Natural killer cell (primary cell): ENCODE results near the gene RXRB. TPM values are rescaled to one million over a fixed set of nuclear protein-coding genes. Genes with fewer than 3 reads are reported as not detected.
"Not testable (repeated sequence)": the region's sequence is repeated elsewhere in the genome, so short reads cannot be mapped to it uniquely, and the experiment has no call there.

Source experiments
- ATAC-seq, 3 donors: fragments of 150-1000 bp in 2 of 3; fragments of 200-7000 bp in 1 of 3; cut with Tn5 transposase; 1 replicate in 1 of 3; 2 replicates in 2 of 3; pipeline ENCODE4 v1.10.0; 2021; ENCODE audit warnings: mild to moderate bottlenecking in 2 of 3, moderate library complexity in 2 of 3
- DNase-seq, 2 donors: peaks; one replicate each; pipeline versions ENCODE4 v3.0.0 to v3.0.0-alpha.2; 2013 to 2021; ENCODE audit warnings: mixed read lengths in 1 of 2
- H3K27ac ChIP-seq: one replicate; pipeline ENCODE4 v1.5.1; 2013; ENCODE audit warnings: mild to moderate bottlenecking, low read length
- H3K27me3 ChIP-seq: one replicate; pipeline ENCODE4 v1.6.1; 2013; ENCODE audit warnings: low read length; ENCODE audit not compliant: control insufficient read depth, insufficient read depth
- H3K36me3 ChIP-seq: one replicate; pipeline ENCODE4 v1.6.1; 2013; ENCODE audit warnings: low read length; ENCODE audit not compliant: control insufficient read depth, insufficient read depth
- H3K4me1 ChIP-seq: one replicate; pipeline ENCODE4 v1.6.1; 2013; ENCODE audit warnings: low read length; ENCODE audit not compliant: control insufficient read depth, insufficient read depth
- H3K4me3 ChIP-seq: one replicate; pipeline ENCODE4 v1.5.1; 2013; ENCODE audit warnings: low read length
- H3K9me3 ChIP-seq: one replicate; pipeline ENCODE4 v1.6.1; 2013; ENCODE audit warnings: low read length; ENCODE audit not compliant: control insufficient read depth, insufficient read depth
- H3K27ac Mint-ChIP-seq, 2 donors: one replicate each; pipeline ENCODE4 v1.8.0; 2022; ENCODE audit warnings: mild to moderate bottlenecking in 2 of 2, mixed read lengths in 2 of 2, moderate library complexity in 1 of 2
- H3K27me3 Mint-ChIP-seq, 2 donors: one replicate each; pipeline ENCODE4 v1.8.0; 2022; ENCODE audit warnings: low read depth in 2 of 2, mixed read lengths in 2 of 2
- H3K36me3 Mint-ChIP-seq: one replicate; pipeline ENCODE4 v1.8.0; 2022; ENCODE audit warnings: mixed read lengths
- H3K4me1 Mint-ChIP-seq, 2 donors: one replicate each; pipeline ENCODE4 v1.8.0; 2022; ENCODE audit warnings: mixed read lengths in 2 of 2
- H3K4me3 Mint-ChIP-seq: one replicate; pipeline ENCODE4 v1.8.0; 2022; ENCODE audit warnings: mild to moderate bottlenecking, moderate library complexity, mixed read lengths
- H3K9me3 Mint-ChIP-seq, 2 donors: one replicate each; pipeline ENCODE4 v1.8.0; 2022; ENCODE audit warnings: mixed read lengths in 2 of 2
- CTCF ChIP-seq: fragments of 200-600 bp; IDR thresholded peaks from one replicate; pipeline ENCODE4 v1.8.0; 2022; ENCODE audit warnings: antibody characterized with exemption
- WGBS: methylation state at CpG from one replicate; pipeline ENCODE4 v1.1.7; 2013; ENCODE audit warnings: missing lambda C conversion rate; ENCODE audit not compliant: insufficient coverage; 5-methylcytosine and 5-hydroxymethylcytosine counted together
- intact Hi-C: fragments of 100-400 bp; cut with micrococcal nuclease; formaldehyde crosslinking; loops from one replicate; pipeline ENCODE4 v1.14.2; 2022
- total RNA-seq, 4 donors: library from RNA; stranded (reverse); fragments of 120-200 nt in 1 of 4; gene quantifications; one replicate each; pipeline versions ENCODE4 v1.2.3 to v1.2.4, GENCODE V29; 2013 to 2022

RXRB gene
- total RNA-seq, 3 donors from 2014 or later (not counting 1 experiment from before 2014, with no cell fraction given): 72.3 to 96.4 (median 73.9) TPM

DNA sequence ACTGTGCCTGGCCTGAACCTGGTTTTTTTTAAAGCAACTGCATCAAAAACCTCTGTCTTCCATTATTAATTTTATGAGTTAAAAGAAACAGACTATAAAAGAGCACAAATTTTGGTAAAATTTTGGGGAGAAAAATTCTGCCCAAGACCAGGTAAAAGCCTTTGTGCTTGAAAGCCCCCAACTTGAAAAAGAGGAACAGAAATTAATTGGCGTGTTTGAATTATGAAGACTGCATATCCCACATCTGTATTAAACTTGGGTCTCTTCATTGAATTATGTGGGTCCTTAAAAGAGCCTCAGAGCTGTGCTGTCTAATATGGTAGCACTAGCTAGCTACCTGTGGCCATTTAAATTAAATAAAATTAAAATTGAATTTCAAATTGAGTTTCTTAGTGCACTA lies 49.4 kb downstream of the RXRB start:
- no peaks in the 10 kb centered on the region for H3K4me1 Mint-ChIP-seq
- Histone ChIP-seq H3K36me3 (no peaks in the 10 kb centered on the region), H3K4me1 (no peaks in the 10 kb centered on the region), H3K4me3 (no peak overlapping the region), H3K27ac (no peak overlapping the region), H3K27me3 (no peaks in the 10 kb centered on the region), H3K9me3 (peaks cover 2% of the 10 kb centered on the region)
- no peak for TF ChIP-seq CTCF
- intact Hi-C loops: loop anchor here (10.0 kb wide), 1 partner anchor 46 kb away; no protein-coding TSS in a partner anchor
- no peak overlapping the region for H3K4me3 Mint-ChIP-seq
- no peaks in the 10 kb centered on the region for H3K36me3 Mint-ChIP-seq
- no peak for DNase-seq
- no peak for ATAC-seq
- 67% methylated on average over 1 of the region's 1 CpG for WGBS
- H3K27ac Mint-ChIP-seq: no peak overlapping the region
- peaks cover 12 to 27% of the 10 kb centered on the region in 2 donors for H3K27me3 Mint-ChIP-seq
- peaks cover 3% of the 10 kb centered on the region in 2 donors for H3K9me3 Mint-ChIP-seq

DNA sequence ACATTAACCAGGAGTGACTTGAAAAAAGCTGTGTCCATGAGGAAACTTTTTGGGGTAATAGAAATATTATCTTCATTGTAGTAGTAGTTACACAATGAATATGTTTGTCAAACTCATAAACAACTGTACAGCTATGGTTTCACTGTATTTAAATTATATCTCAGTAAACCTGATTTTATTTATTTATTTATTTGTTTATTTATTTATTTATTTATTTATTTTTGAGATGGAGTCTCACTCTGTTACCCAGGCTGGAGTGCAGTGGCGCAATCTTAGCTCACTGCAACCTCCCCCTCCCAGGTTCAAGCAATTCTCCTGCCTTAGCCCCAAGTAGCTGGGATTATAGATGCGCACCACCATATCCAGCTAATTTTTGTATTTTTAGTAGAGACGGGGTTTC lies 49.9 kb downstream of the RXRB start:
- not testable (repeated sequence) for H3K27ac Mint-ChIP-seq, H3K4me1 Mint-ChIP-seq, H3K4me3 Mint-ChIP-seq, H3K27me3 ChIP-seq, H3K27ac ChIP-seq, H3K4me3 ChIP-seq, H3K4me1 ChIP-seq, H3K36me3 Mint-ChIP-seq, H3K9me3 ChIP-seq, DNase-seq, H3K36me3 ChIP-seq, H3K9me3 Mint-ChIP-seq, ATAC-seq
- H3K27me3 Mint-ChIP-seq: peaks cover 12 to 27% of the 10 kb centered on the region in 2 donors
- WGBS: 92% methylated on average over 3 of the region's 3 CpGs
- intact Hi-C loops: loop anchor here (10.0 kb wide), 1 partner anchor 46 kb away; no protein-coding TSS in a partner anchor

DNA sequence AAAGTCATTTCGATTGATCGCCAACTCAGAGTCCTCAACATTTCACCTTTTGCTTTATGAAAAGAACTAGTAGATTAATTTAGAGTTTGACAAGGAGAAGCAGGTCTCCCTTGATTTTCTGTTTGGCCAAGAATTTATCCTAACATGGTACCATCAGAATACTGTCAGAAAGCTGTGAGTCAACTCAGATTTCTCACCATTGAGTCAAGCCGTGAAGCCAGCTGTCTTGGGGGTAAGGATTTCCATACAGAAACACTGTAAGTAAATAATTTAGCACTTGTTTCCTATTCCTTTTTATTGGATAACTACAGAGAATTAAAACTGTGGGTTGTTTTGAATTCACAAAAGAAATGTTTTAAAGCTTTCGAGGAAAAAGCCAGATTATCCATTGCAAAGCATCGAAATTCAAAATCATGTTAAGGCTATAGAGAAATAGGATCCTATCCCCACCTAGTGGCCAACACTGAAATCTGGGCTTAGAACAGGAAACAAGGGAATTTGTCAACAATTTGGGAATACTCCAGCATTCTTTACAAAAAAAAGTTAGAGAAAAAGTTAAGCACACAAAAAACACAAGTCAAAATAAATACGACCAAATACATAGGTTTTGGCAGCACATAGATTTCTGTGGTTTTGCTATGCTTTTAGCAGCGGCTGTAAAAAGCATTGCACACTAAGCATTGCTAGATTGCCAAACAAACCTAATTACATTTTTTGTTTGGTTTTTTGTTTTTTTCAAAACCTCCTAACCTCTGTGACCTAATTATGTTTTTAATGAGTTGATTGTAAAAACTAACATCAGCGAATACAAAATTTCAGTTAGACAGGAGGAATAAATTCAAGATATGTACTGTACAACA lies 52.4 kb downstream of the RXRB start:
- Mint-ChIP-seq H3K27me3 (peaks cover 12 to 20% of the 10 kb centered on the region in 2 donors), H3K27ac (no peak overlapping the region), H3K4me1 (peaks cover 2 to 5% of the 10 kb centered on the region in 2 donors), H3K4me3 (no peak overlapping the region), H3K9me3 (peaks cover 3% of the 10 kb centered on the region in 2 donors), H3K36me3 (no peaks in the 10 kb centered on the region)
- H3K27ac ChIP-seq: no peak overlapping the region
- H3K4me1 ChIP-seq: peaks cover 3% of the 10 kb centered on the region
- H3K4me3 ChIP-seq: no peak overlapping the region
- DNase-seq (peak in 1 of 2 donors; percentile 54), ATAC-seq (no peak)
- WGBS: 45% methylated on average over 6 of the region's 8 CpGs
- no peaks in the 10 kb centered on the region for H3K36me3 ChIP-seq
- peak; percentile 54 for TF ChIP-seq CTCF
- H3K9me3 ChIP-seq: peaks cover 2% of the 10 kb centered on the region
- intact Hi-C loops: loop anchor here (2.0 to 5.0 kb wide), 2 partner anchors 25 to 131 kb away; no protein-coding TSS in a partner anchor
- H3K27me3 ChIP-seq: no peaks in the 10 kb centered on the region

- TF ChIP-seq CTCF: no peak
- ATAC-seq (no peak), DNase-seq (no peak)
- peaks cover 17 to 18% of the 10 kb centered on the region in 2 donors for H3K27me3 Mint-ChIP-seq
- no peaks in the 10 kb centered on the region for H3K36me3 Mint-ChIP-seq
- Histone ChIP-seq H3K36me3 (no peaks in the 10 kb centered on the region), H3K27ac (no peak overlapping the region), H3K27me3 (no peaks in the 10 kb centered on the region), H3K4me1 (peaks cover 8% of the 10 kb centered on the region), H3K4me3 (no peak overlapping the region), H3K9me3 (no peaks in the 10 kb centered on the region)
- no peak overlapping the region for H3K27ac Mint-ChIP-seq
- WGBS: 5% methylated on average over 1 of the region's 1 CpG
- H3K4me3 Mint-ChIP-seq: no peak overlapping the region
- intact Hi-C loops: no loop called here
- no peaks in the 10 kb centered on the region for H3K9me3 Mint-ChIP-seq
- peaks cover 18 to 24% of the 10 kb centered on the region in 2 donors for H3K4me1 Mint-ChIP-seq
These were observed 56.1 kb downstream of the RXRB start for GRCh38 chr6:33144373-33144772.

Other genes starting within 250 kb of the RXRB start
- gene HLA-DMA, start 247.6 kb downstream of the RXRB start, total RNA-seq: 10 to 100 TPM; 39.2 to 57.5 (median 48.1) TPM
- 100 to 1,000 TPM; 653 to 886 (median 714) TPM for gene BRD2, start 232.1 kb downstream of the RXRB start, total RNA-seq
- 1 to 10 TPM; 1.2 to 4.3 (median 3.6) TPM for gene HLA-DOA, start 191.1 kb downstream of the RXRB start, total RNA-seq
- 100 to 1,000 TPM in 1 of 3 donors, 10 to 100 TPM in 2; 43.1 to 135 (median 73.5) TPM for gene HLA-DPA1, start 127.0 kb downstream of the RXRB start, total RNA-seq
- 100 to 1,000 TPM in 1 of 3 donors, 10 to 100 TPM in 2; 55.2 to 131 (median 77.1) TPM for gene HLA-DPB1, start 124.7 kb downstream of the RXRB start, total RNA-seq
- 1 to 10 TPM in 1 of 3 donors, under 1 TPM in 2; 0.93 to 2.0 (median 0.94) TPM for gene COL11A2, start 8.2 kb downstream of the RXRB start, total RNA-seq
- 10 to 100 TPM; 38.9 to 45.7 (median 45.6) TPM for gene SLC39A7, start 202 bp upstream of the RXRB start, total RNA-seq
- 1 to 10 TPM; 5.4 to 7.7 (median 6.8) TPM for gene HSD17B8, start 4.0 kb upstream of the RXRB start, total RNA-seq
- 10 to 100 TPM; 34.5 to 40.3 (median 36.5) TPM for gene RING1, start 7.8 kb upstream of the RXRB start, total RNA-seq
- 100 to 1,000 TPM in 1 of 3 donors, 10 to 100 TPM in 2; 98.0 to 112 (median 99.4) TPM for gene VPS52, start 71.2 kb upstream of the RXRB start, total RNA-seq
- gene RPS18, start 71.4 kb upstream of the RXRB start, total RNA-seq: 1,000 to 10,000 TPM; 1,182 to 1,707 (median 1,500) TPM
- 10 to 100 TPM; 22.7 to 24.1 (median 23.1) TPM for gene B3GALT4, start 76.5 kb upstream of the RXRB start, total RNA-seq
- 10 to 100 TPM; 33.6 to 56.3 (median 47.0) TPM for gene WDR46, start 88.6 kb upstream of the RXRB start, total RNA-seq
- 10 to 100 TPM; 19.2 to 26.5 (median 22.7) TPM for gene PFDN6, start 88.9 kb upstream of the RXRB start, total RNA-seq
- gene RGL2, start 98.3 kb upstream of the RXRB start, total RNA-seq: 10 to 100 TPM; 80.7 to 91.4 (median 84.9) TPM
- 100 to 1,000 TPM; 404 to 457 (median 446) TPM for gene TAPBP, start 113.4 kb upstream of the RXRB start, total RNA-seq
- 10 to 100 TPM; 20.4 to 34.0 (median 25.9) TPM for gene ZBTB22, start 117.1 kb upstream of the RXRB start, total RNA-seq
- 10 to 100 TPM; 50.7 to 76.7 (median 51.6) TPM for gene DAXX, start 122.3 kb upstream of the RXRB start, total RNA-seq
- gene KIFC1, start 191.2 kb upstream of the RXRB start, total RNA-seq: 1 to 10 TPM; 2.7 to 4.6 (median 3.3) TPM
- gene PHF1, start 210.3 kb upstream of the RXRB start, total RNA-seq: 100 to 1,000 TPM; 262 to 392 (median 322) TPM
- 100 to 1,000 TPM; 166 to 186 (median 184) TPM for gene CUTA, start 217.4 kb upstream of the RXRB start, total RNA-seq
- 10 to 100 TPM; 43.5 to 61.6 (median 55.8) TPM for gene SYNGAP1, start 219.4 kb upstream of the RXRB start, total RNA-seq